ENCODE measurements around the gene FKBP1A. TPM values are rescaled to one million over a fixed set of nuclear protein-coding genes. Genes with fewer than 3 reads are reported as not detected.

FKBP1A gene
- total RNA-seq, 1 experiment from 2014 or later, result 196 TPM

DNA sequence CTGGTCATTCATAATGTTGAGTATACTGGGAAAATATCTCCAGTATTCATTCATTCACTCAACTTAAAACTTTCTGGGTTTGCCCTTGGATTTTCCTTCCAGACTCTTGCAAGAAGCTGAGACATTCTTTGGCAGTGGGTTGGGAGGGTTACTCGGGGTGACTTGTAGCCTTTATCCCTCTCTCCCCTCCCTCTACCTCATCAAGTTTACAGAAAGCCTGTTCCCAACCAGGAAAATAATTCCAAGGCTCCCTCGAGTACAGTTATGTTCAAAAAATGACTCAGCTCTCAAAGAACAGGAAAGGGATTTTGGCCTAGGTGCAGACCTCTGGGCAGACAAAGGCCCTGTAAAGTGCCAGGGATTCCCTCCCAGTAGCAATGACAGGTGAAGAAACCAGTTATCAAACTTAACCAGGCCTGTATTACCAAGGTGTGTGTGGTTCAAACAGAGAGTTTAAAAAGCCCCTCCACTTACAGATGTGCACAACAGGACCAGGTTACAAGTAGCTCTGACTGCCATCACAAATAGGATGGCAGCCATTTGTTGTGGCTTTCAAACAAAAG is 22.2 kb downstream of the FKBP1A start:
- Histone ChIP-seq H4K5ac (ENCODE audit: insufficient read length, low read depth, low read length) (no peak overlapping the region), H3K27me3 (ENCODE audit: insufficient read depth, low read length) (no peaks in the 10 kb centered on the region), H2BK12ac (ENCODE audit: insufficient read length, low read depth, low read length) (no peak overlapping the region), H3K9ac (ENCODE audit: extremely low read depth, insufficient read length, low read length) (no peak overlapping the region), H2BK5ac (ENCODE audit: insufficient read length, low read length) (no peak overlapping the region), H2AK5ac (ENCODE audit: insufficient read length, low read length) (no peak overlapping the region), H2BK120ac (ENCODE audit: low read depth, low read length, poor library complexity, severe bottlenecking) (no peak overlapping the region), H3K18ac (ENCODE audit: insufficient read length, low read depth, low read length) (no peak overlapping the region), H3T11ph (ENCODE audit: low read length) (no peak overlapping the region), H3K27ac (ENCODE audit: insufficient read length, low read depth, low read length) (no peak overlapping the region), H3K56ac (ENCODE audit: insufficient read length, low read depth, low read length) (no peak overlapping the region), H3K9me3 (ENCODE audit: control insufficient read depth, low read depth, low read length) (no peaks in the 10 kb centered on the region), H3K14ac (ENCODE audit: insufficient read depth, low read length) (no peak overlapping the region), H3K4ac (ENCODE audit: low read depth, low read length) (no peak overlapping the region), H3K23ac (ENCODE audit: insufficient read length, low read depth, low read length) (no peak overlapping the region), H4K20me1 (ENCODE audit: control insufficient read depth, insufficient read depth, insufficient read length) (no peaks in the 10 kb centered on the region), H2AFZ (ENCODE audit: low read length) (no peak overlapping the region), H3K4me1 (ENCODE audit: insufficient read depth, low read length) (no peaks in the 10 kb centered on the region), H2BK15ac (ENCODE audit: low read depth, low read length) (no peak overlapping the region), H3K4me2 (ENCODE audit: insufficient read depth, insufficient read length, low read length) (no peak overlapping the region), H3K23me2 (ENCODE audit: insufficient read length, low read depth, low read length, poor library complexity, severe bottlenecking) (no peaks in the 10 kb centered on the region), H2BK20ac (ENCODE audit: low read depth, low read length, poor library complexity, severe bottlenecking) (no peak overlapping the region), H3K79me2 (ENCODE audit: insufficient read depth, low read length) (peaks cover 4% of the 10 kb centered on the region; the same call in 1 of the 2 replicates), H3K79me1 (ENCODE audit: insufficient read depth, low read depth, low read length, poor library complexity, severe bottlenecking) (peaks cover 7% of the 10 kb centered on the region), H4K91ac (ENCODE audit: insufficient read length, low read depth, low read length) (no peak overlapping the region), H4K8ac (replicated peaks; ENCODE audit: insufficient read length, low read depth, low read length) (no peak overlapping the region)
- DNase-seq, result no peak
- WGBS (ENCODE audit: extremely low coverage, insufficient read length, low lambda C conversion rate), result no CpG with 5 or more reads among the region's 2 CpGs
- H3K4me3 Mint-ChIP-seq, result no peak overlapping the region
- no peaks in the 10 kb centered on the region for H3K27me3 Mint-ChIP-seq (ENCODE audit: low read depth)
- TF ChIP-seq, protein P1, sequence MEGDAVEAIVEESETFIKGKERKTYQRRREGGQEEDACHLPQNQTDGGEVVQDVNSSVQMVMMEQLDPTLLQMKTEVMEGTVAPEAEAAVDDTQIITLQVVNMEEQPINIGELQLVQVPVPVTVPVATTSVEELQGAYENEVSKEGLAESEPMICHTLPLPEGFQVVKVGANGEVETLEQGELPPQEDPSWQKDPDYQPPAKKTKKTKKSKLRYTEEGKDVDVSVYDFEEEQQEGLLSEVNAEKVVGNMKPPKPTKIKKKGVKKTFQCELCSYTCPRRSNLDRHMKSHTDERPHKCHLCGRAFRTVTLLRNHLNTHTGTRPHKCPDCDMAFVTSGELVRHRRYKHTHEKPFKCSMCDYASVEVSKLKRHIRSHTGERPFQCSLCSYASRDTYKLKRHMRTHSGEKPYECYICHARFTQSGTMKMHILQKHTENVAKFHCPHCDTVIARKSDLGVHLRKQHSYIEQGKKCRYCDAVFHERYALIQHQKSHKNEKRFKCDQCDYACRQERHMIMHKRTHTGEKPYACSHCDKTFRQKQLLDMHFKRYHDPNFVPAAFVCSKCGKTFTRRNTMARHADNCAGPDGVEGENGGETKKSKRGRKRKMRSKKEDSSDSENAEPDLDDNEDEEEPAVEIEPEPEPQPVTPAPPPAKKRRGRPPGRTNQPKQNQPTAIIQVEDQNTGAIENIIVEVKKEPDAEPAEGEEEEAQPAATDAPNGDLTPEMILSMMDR (conservative IDR thresholded peaks at IDR 0.05), result no peak
- H3K4me1 Mint-ChIP-seq, result peaks cover 3% of the 10 kb centered on the region in 2 experiments
- peaks cover 19 to 72% (median 37%) of the 10 kb centered on the region in 3 experiments; a peak in 6 of 7 replicates for H3K36me3 Mint-ChIP-seq (ENCODE audit: insufficient read depth in 1 of 3, low read depth in 3 of 3)
- peaks cover 0 to 3% of the 10 kb centered on the region in 2 experiments; a peak in 1 of 5 replicates for H3K9me3 Mint-ChIP-seq
- no peak overlapping the region for H3K27ac Mint-ChIP-seq

Data from H9 (cell line).